NT2/D1 (cell line): ENCODE data around the gene PPIL4.

Experiments
- SUZ12 ChIP-seq: IDR thresholded peaks from 2 replicates; pipeline ENCODE4 v1.6.1; 2011; ENCODE audit not compliant: insufficient read length, insufficient read depth; ENCODE audit errors: extremely low read depth
- YY1 ChIP-seq: IDR thresholded peaks from 2 replicates; pipeline ENCODE4 v1.6.1; 2011; ENCODE audit not compliant: insufficient read length, insufficient read depth
- ZNF274 ChIP-seq: IDR thresholded peaks from 2 replicates; pipeline ENCODE4 v1.6.1; 2011; ENCODE audit warnings: mild to moderate bottlenecking, low read depth, low read length

DNA sequence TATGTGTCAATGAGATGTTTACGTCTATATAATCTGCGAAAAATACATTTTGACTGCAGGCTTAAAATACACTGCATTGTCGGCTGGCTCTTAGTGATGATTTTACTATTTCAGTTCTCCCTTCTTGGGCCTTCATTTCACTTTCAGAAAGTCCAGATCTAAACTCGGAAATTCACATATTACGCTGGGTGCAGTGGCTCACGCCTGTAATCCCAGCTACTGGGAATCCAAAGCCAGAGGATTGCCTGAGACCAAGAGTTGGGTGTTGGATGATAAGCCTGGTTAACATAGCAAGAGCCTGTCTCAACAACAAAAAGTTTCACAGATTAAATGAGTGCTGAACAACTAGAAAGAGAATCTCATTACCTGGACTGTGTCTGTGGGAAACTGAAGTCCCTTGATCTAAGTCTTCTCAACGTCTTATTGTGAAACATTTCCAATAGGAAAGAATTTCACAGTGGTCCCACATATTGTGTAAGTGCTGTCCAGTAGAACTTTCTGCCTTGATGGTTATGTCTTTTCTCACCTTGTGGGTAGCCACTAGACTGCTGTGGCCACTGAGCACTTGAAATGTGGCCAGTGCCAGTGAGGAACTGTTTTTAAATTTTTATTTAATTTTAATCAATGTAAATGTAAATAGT, 22.2 kb upstream of the PPIL4 start:
- no peak for TF ChIP-seq ZNF274
- TF ChIP-seq YY1, result no peak
- no peak for TF ChIP-seq SUZ12
